ENCODE data around the gene ARAP1.

GRCh38 chr11:72767203-72768062 lies 15.2 kb upstream of the ARAP1 start:
- TF ChIP-seq EZH2 (IDR thresholded peaks at IDR 0.05; ENCODE audit: borderline replicate concordance, low read length): no peak
- TF ChIP-seq CTCF (conservative IDR thresholded peaks at IDR 0.05 in 1 of 2, IDR thresholded peaks at IDR 0.05 in 1 of 2; ENCODE audit: extremely low read depth in 1 of 2, insufficient read depth in 1 of 2, low read depth in 1 of 2, low read length in 2 of 2): no peak
